Fibroblast of lung (primary cell): ENCODE measurements around the gene ACTL10. TPM values are rescaled to one million over a fixed set of nuclear protein-coding genes. Genes with fewer than 3 reads are reported as not detected.

Experiments
- DNase-seq, 2 donors: peaks; one replicate each; pipeline versions ENCODE4 v3.0.0 to v3.0.0-alpha.2; 2010; ENCODE audit warnings: low read depth in 2 of 2
- H2AFZ ChIP-seq: 2 replicates; pipeline ENCODE4 v1.5.1; 2012; ENCODE audit warnings: low read length, control low read depth, inconsistent platforms
- H3K27ac ChIP-seq: 2 replicates; pipeline ENCODE4 v1.5.1; 2011; ENCODE audit warnings: low read length, control low read depth; ENCODE audit not compliant: insufficient read depth
- H3K27me3 ChIP-seq: 2 replicates; pipeline ENCODE4 v1.5.1; 2011; ENCODE audit warnings: mild to moderate bottlenecking, low read length; ENCODE audit not compliant: control insufficient read depth, insufficient read depth
- H3K36me3 ChIP-seq: 2 replicates; pipeline ENCODE4 v1.5.1; 2011; ENCODE audit warnings: low read length; ENCODE audit not compliant: control insufficient read depth, insufficient read depth
- H3K4me1 ChIP-seq: 2 replicates; pipeline ENCODE4 v1.5.1; 2011; ENCODE audit warnings: low read length; ENCODE audit not compliant: control insufficient read depth, insufficient read depth; ENCODE audit errors: extremely low read depth
- H3K4me2 ChIP-seq: 2 replicates; pipeline ENCODE4 v1.5.1; 2011; ENCODE audit warnings: low read length, control low read depth; ENCODE audit not compliant: insufficient read depth; ENCODE audit errors: extremely low read depth
- H3K4me3 ChIP-seq, 4 experiments: fragments of 200-600 bp in 1 of 4; sonication (generic) in 1 of 4; replicated peaks in 1 of 4; 2 replicates each; pipeline ENCODE4 v1.5.1; 2011 to 2016; ENCODE audit warnings: low read length in 4 of 4, low read depth in 3 of 4, mild to moderate bottlenecking in 3 of 4, control low read depth in 2 of 4, inconsistent platforms in 1 of 4, mixed read lengths in 1 of 4; ENCODE audit not compliant: insufficient read depth in 1 of 4; ENCODE audit errors: control extremely low read depth in 1 of 4
- H3K79me2 ChIP-seq: 2 replicates; pipeline ENCODE4 v1.5.1; 2012; ENCODE audit warnings: mild to moderate bottlenecking, low read length, inconsistent platforms; ENCODE audit not compliant: control insufficient read depth, insufficient read depth
- H3K9ac ChIP-seq: 2 replicates; pipeline ENCODE4 v1.5.1; 2011; ENCODE audit warnings: mild to moderate bottlenecking, low read length, control low read depth; ENCODE audit not compliant: insufficient read depth
- H3K9me3 ChIP-seq: 2 replicates; pipeline ENCODE4 v1.5.1; 2012; ENCODE audit warnings: low read depth, low read length; ENCODE audit not compliant: control insufficient read depth, insufficient read depth
- H4K20me1 ChIP-seq: 2 replicates; pipeline ENCODE4 v1.5.1; 2011; ENCODE audit warnings: low read length; ENCODE audit not compliant: control insufficient read depth, insufficient read depth; ENCODE audit errors: extremely low read depth
- CTCF ChIP-seq, 2 donors: IDR thresholded peaks in 1 of 2; conservative IDR thresholded peaks in 1 of 2; 1 replicate in 1 of 2; 2 replicates in 1 of 2; pipeline ENCODE4 v1.5.1; 2011 to 2012; ENCODE audit warnings: low read length in 2 of 2, control low read depth in 1 of 2, inconsistent platforms in 1 of 2, low read depth in 1 of 2, mild to moderate bottlenecking in 1 of 2
- EZH2 ChIP-seq: IDR thresholded peaks from 2 replicates; pipeline ENCODE4 v1.5.1; 2012; ENCODE audit warnings: low read length, control low read depth, mild to moderate bottlenecking; ENCODE audit errors: missing control alignments
- polyA plus RNA-seq, 2 donors: library from polyadenylated mRNA; depleted of rRNA in 1 of 2; stranded (reverse) in 1 of 2; unstranded in 1 of 2; fragments of >200 nt; gene quantifications; 2 replicates each; pipeline ENCODE4 v1.2.1, GENCODE V29; 2011 to 2012; ENCODE audit warnings: missing spikeins in 1 of 2
- total RNA-seq: library from RNA; depleted of rRNA; stranded (reverse); fragments of >200 nt; gene quantifications from 2 replicates; pipeline ENCODE4 v1.2.1, GENCODE V29; 2014

Gene ACTL10
- total and polyA plus RNA-seq, 2 donors (not counting 1 experiment from before 2014, with no cell fraction given) = 0.32 to 2.0 TPM

GRCh38 chr20:33701629-33702450 is 35.1 kb downstream of the ACTL10 start:
- no peaks in the 10 kb centered on the region for H3K27me3 ChIP-seq
- no peaks in the 10 kb centered on the region for H3K36me3 ChIP-seq
- no peak overlapping the region for H3K9ac ChIP-seq
- H3K9me3 ChIP-seq = no peaks in the 10 kb centered on the region
- no peaks in the 10 kb centered on the region for H4K20me1 ChIP-seq
- H3K27ac ChIP-seq = no peak overlapping the region
- DNase-seq = no peak
- H3K79me2 ChIP-seq = no peaks in the 10 kb centered on the region
- H3K4me1 ChIP-seq = no peaks in the 10 kb centered on the region
- H3K4me3 ChIP-seq = no peak overlapping the region
- H2AFZ ChIP-seq = no peak overlapping the region
- no peak overlapping the region for H3K4me2 ChIP-seq
- TF ChIP-seq EZH2 = no peak
- TF ChIP-seq CTCF (conservative IDR thresholded peaks at IDR 0.05 in 1 of 2, IDR thresholded peaks at IDR 0.05 in 1 of 2; ENCODE audit: low read depth in 1 of 2, low read length in 2 of 2) = no peak

GRCh38 chr20:33702861-33703260 is 36.1 kb downstream of the ACTL10 start:
- Histone ChIP-seq H3K27me3 (no peaks in the 10 kb centered on the region), H3K4me3 (no peak overlapping the region), H4K20me1 (no peaks in the 10 kb centered on the region), H3K9ac (no peak overlapping the region), H3K4me2 (no peak overlapping the region), H3K36me3 (no peaks in the 10 kb centered on the region), H3K27ac (no peak overlapping the region), H3K4me1 (no peaks in the 10 kb centered on the region), H2AFZ (no peak overlapping the region), H3K79me2 (no peaks in the 10 kb centered on the region), H3K9me3 (no peaks in the 10 kb centered on the region)
- no peak for TF ChIP-seq EZH2
- TF ChIP-seq CTCF (conservative IDR thresholded peaks at IDR 0.05 in 1 of 2, IDR thresholded peaks at IDR 0.05 in 1 of 2; ENCODE audit: low read depth in 1 of 2, low read length in 2 of 2) = no peak
- DNase-seq = no peak

- H4K20me1 ChIP-seq = no peaks in the 10 kb centered on the region
- H3K9ac ChIP-seq = no peak overlapping the region
- H3K27ac ChIP-seq = no peak overlapping the region
- TF ChIP-seq EZH2 (no peak), CTCF (conservative IDR thresholded peaks at IDR 0.05 in 1 of 2, IDR thresholded peaks at IDR 0.05 in 1 of 2; ENCODE audit: low read depth in 1 of 2, low read length in 2 of 2) (no peak)
- H3K27me3 ChIP-seq = no peaks in the 10 kb centered on the region
- no peaks in the 10 kb centered on the region for H3K4me1 ChIP-seq
- H3K79me2 ChIP-seq = no peaks in the 10 kb centered on the region
- no peak for DNase-seq
- H3K4me2 ChIP-seq = no peak overlapping the region
- H3K9me3 ChIP-seq = no peaks in the 10 kb centered on the region
- H2AFZ ChIP-seq = no peak overlapping the region
- no peaks in the 10 kb centered on the region for H3K36me3 ChIP-seq
- H3K4me3 ChIP-seq = no peak overlapping the region
Observed at GRCh38 chr20:33703498-33704137, 36.9 kb downstream of the ACTL10 start.
